GM21390 (cell line): ENCODE data around the gene NEDD4L.
"Not testable (repeated sequence)": the region's sequence is repeated elsewhere in the genome, so short reads cannot be mapped to it uniquely, and the experiment has no call there.

Experiments used
- ATAC-seq: cut with Tn5 transposase; IDR thresholded peaks from one replicate; pipeline ENCODE4 v1.9.1; 2021; ENCODE audit not compliant: unreplicated experiment

The NEDD4L gene

DNA sequence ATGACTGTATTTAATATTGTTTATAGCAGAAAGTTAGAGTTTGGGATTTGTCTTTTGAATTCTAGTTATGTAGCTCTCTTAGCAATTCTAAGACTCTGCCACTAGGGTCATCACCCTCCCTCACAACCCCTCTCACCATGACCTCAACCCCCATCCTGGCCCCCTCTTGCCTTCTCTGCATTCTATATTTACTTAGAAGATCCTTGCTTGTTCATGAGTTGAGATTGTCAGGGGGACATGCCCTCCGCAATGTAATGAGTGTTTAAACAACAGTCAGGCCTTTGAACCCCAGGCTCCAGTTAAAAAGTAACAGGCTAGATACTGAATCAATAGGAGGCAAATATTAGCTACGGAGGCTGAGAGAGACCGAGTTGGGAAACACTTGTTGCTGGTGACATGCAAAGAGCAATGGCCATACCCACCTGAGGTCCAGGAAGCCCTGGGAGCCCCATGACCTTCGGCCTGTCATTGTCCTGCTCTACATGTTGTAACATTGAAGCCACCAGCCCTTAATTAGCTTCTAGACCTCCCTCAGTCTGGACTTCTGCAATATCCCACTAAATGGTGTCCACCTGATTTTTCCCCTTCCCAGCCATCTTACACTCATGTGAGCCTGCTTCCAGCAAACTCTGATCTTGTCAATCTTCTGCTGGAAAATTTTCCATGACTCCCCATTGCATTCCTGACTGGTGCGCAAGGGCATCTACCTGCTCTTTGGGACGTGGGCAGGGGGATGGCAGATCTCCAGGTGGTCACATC is 363.8 kb downstream of the NEDD4L start:
- ATAC-seq, result no peak

DNA sequence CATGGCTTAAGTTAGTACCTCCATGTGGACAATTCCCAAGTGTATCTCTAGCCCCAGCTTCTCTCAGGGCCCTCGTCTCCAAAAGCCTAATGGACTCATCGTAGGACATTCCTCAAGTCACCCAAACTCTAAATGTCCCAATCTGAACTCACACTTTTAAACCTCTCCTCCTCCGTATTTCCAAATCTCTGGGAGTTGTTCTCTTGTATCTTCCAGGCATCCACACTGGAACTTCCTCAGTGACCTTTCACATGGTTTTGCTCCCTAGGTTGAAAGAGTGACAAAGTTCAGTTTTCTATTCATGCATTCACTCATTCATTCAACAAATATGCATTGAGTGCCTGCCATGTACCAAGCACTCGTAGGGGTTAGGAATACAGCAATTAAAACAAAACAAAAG is 364.6 kb downstream of the NEDD4L start:
- no peak for ATAC-seq

GRCh38 chr18:58409802-58410445 is 365.9 kb downstream of the NEDD4L start:
- ATAC-seq, result no peak

GRCh38 chr18:58411323-58411722 is 367.3 kb downstream of the NEDD4L start:
- ATAC-seq, result no peak

DNA sequence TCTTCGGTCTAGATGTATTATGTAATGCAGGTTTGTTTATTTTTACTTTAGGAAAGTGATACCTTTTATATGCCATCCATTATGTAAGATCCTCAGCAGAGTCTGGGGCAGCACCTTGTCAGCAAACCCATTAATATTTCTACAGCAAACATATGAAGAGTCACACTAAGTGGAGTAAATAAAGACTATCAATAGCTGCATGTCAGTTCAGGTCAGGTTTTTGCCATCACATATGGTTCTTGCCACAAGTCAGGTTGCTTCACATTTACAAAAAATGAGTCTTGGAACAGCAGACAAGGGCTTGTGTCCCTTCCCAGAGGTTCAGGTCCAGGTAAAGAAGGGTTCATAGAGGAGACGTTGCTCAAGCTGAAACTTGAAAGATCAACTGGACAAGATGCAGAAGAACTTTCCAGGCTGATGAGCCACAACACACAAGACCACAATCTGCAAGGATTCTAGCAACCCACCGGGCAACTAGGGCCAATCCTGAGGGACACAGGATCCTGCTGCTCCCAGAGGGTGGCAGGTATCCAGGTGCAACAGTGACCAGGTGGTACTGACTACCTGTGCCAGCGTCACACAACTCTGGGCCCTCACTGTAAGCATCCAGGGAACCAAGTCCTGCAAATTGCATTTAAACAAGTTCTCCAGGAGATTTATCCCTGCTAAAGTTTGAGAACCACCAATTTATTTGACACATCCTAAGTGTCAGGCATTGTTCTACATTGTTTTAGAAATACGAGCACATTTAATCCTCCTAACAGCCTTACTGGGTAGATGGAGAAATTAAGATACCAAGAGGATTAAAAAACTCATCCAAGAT is 369.0 kb downstream of the NEDD4L start:
- no peak for ATAC-seq

GRCh38 chr18:58413667-58414628 is 369.9 kb downstream of the NEDD4L start:
- no peak for ATAC-seq

DNA sequence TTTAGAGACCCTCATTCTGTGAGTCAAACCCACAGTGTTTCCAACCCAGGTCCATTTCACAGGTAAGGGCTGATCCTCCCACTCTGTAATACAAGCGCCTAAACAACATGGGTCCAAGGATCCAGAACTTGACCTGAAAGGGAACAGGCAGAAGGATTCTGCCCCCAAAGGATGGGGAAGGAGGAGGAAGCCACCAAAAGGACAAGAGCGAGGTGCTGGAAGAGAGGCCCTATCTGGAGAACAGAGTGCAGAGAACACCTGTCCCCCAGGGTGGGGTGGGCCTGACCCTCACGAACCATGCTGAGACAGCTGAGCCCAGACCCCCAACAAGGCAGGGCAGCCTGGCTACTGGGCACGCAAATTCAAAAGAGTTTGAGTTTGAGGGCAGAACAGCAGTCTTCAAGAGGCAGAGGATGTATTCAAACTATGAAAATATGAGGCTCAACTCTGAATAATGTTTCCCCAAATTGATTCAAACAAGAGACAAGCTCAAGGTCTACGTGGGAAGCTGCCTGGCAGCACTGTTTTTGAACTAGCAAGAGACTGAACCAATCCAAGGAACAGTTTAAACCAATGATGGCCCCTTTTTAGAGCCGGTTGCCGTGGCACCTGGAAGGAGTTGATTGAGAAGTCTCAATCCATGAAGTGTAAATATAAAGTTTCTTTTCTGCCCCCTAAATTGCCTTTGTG is 372.1 kb downstream of the NEDD4L start:
- ATAC-seq, result no peak

DNA sequence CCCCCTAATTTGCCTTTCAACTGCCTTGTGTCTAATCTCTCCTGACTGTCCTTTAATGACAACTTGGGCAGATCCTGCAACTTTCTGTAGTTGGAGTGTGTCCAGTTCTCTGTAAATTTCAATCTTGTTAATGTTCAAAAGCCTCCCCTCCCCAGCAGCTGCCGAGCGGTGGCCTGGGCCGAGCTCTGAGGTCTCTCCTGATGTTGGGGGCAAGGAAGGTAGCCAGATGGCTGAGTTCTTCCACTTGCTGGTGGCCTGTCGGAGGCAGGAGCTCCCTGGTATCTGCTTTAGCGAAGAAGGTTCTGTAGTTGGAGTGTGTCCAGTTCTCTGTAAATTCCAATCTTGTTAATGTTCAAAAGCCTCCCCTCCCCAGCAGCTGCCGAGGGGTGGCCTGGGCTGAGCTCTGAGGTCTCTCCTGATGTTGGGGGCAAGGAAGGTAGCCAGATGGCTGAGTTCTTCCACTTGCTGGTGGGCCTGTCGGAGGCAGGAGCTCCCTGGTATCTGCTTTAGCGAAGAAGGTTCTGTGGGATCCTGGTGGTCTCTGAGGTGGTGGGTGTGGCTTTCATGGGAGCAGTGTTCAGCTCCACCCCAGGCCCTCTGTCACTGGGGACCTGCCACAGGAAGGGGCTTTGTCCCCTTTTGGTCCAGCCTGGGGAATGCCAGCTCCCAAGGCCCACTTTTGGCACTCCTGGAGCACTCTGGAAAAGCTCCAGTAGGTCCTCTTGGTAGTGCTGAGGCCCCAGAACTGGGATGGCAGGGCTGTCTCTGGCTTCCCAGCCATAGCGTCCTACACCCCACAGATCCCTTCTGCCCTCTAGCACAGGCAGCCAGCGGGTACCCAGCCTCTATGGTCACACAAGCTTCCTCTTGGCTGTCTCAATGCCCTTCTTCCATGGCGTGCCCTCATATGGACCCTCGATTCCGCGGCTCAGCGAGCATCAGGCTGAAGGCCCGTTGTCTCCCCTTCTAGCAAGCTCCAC is 373.0 kb downstream of the NEDD4L start:
- ATAC-seq, result no peak

DNA sequence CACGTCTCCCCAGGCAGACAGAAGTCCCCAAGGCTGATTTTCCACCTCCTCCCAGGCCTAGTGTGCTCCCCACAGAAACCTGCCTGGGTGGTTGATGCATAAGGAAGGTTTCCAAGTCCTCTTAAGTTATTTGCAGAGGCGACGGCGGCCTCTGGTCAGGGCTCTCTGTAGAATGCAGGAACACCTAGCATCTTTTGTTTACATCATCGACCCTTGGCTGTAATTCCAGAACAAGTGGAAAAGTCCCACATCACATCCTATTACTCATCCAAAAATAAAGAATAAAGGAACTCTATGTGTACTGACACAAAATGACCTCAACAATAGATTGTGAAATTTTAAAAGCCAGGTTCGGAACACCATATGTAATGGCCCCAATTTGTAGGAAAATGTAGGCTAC is 373.7 kb downstream of the NEDD4L start:
- ATAC-seq, result no peak

DNA sequence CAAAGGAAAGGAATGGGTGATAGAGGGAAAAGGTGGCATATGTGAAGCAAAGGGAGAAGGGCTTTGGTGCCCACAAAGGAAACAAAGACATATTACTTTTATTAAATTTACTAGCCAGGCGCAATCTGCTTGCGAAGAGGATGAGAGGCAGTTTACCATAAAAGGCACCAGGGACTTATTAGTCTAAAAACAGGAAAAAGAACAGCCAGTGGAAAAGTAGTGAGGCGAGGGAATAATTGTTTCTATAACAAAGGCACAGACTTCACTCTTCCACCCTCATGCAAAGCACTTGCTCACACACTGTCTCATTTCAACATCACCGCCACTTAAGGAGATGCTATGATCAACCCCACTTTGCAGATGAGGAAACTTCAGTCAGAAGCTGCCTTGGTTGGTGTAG is 374.3 kb downstream of the NEDD4L start:
- no peak for ATAC-seq

GRCh38 chr18:58419587-58420199 is 375.7 kb downstream of the NEDD4L start:
- ATAC-seq, result no peak

GRCh38 chr18:58426611-58427010 is 382.6 kb downstream of the NEDD4L start:
- ATAC-seq, result no peak

DNA sequence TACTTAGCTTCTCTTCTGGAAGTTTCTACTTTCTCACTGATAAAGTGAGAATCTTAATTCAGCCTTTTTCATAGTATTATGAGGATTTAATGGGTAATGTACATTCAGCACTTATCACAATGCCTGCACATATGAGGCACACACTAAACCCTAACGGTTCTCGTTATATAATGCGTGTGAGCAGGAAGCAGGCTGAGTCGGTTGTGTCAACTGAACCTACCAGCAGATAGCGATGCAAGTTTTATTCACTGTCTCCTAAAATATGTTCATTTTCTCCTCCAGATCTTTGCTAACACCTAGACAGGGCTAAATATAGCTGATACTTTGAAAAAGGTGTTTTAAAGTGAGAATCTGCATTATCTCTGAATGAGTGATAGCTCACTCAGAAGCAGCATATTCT is 383.3 kb downstream of the NEDD4L start:
- no peak for ATAC-seq

DNA sequence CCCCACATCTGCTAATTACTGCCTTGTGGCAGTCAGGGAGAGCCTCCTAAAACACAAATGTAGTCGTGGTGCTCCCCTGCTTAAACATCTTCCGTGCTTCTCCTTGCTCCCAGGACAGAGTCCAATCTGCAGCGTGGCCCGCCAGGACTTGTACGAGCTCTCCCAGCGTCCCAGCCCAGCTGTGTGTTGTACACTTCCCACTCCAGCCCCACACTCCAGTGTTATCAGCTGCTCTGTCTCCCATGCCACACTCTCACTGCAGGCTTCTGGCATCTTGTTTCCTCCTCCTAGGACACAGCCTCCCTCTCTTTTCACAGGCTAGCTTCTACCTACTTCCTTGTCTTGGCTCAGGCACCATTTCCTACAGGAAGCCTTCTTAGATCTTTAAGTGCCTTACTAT is 385.4 kb downstream of the NEDD4L start:
- ATAC-seq, result no peak

DNA sequence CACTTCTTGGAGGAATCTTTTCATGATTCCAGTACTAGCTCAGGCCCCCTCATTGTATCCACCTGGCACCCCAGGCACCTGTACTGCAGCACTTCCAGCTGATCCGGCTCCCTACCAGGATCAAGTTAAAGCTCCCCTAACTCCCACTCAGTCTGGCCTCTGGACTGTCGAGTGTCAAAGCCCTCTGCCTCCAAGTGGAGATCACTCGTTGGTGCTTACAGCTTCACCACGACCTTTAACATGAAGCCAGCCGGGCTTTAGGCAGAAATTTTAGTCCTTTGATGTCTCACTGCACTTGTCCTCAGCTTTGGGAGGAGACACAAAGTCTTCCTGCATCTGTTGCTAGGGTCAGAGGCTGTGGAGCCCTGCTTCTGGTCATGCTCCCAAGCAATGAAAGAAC is 387.2 kb downstream of the NEDD4L start:
- ATAC-seq, result no peak

GRCh38 chr18:58432050-58432727 is 388.2 kb downstream of the NEDD4L start:
- ATAC-seq, result no peak

GRCh38 chr18:58435221-58436005 is 391.4 kb downstream of the NEDD4L start:
- ATAC-seq, result not testable (repeated sequence)
